ENCODE measurements around the gene ABCG1. TPM values are rescaled to one million over a fixed set of nuclear protein-coding genes. Genes with fewer than 3 reads are reported as not detected.

Gene ABCG1
- polyA plus RNA-seq, 1 donor from 2014 or later, result 14.2 TPM

DNA sequence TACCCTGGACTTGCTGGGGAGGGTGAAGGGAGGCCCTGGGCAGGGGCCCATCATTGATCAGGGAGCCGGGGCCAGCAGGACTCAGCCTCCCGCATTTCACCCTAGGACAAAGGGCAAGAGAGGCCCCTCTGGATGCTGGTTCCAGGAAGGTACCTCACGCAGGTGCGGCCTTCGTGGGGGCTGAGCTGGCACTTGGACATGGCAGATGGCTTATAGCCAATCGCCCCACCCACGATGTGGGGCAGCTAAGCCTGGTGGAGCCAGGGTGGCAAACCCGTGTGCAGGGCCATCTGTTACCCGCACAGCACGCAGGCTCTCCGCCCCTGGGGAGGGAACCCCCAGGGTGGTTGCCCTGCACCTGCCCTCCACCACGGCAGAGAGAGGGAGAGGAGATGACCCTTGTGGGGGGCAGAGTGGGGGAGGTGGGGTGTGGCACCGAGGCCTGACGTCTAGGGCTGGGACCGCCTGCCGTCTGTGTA lies 93.7 kb downstream of the ABCG1 start:
- Histone ChIP-seq H3K9ac (ENCODE audit: low read length) (no peak overlapping the region), H3K27me3 (ENCODE audit: insufficient read depth, low read depth, low read length) (no peaks in the 10 kb centered on the region), H3K27ac (ENCODE audit: low read length) (no peak overlapping the region), H3K9me3 (ENCODE audit: low read length) (no peaks in the 10 kb centered on the region), H3K9me2 (ENCODE audit: insufficient read depth, low read length) (no peaks in the 10 kb centered on the region), H3K4me2 (ENCODE audit: low read length) (no peak overlapping the region), H3K4me3 (ENCODE audit: low read length) (no peak overlapping the region), H3F3A (ENCODE audit: insufficient read depth, low read length, poor library complexity, severe bottlenecking) (no peaks in the 10 kb centered on the region), H3K79me2 (replicated peaks; ENCODE audit: insufficient read depth, low read length) (no peaks in the 10 kb centered on the region), H4K20me1 (ENCODE audit: insufficient read depth) (no peaks in the 10 kb centered on the region), H2AFZ (ENCODE audit: low read depth, low read length) (no peak overlapping the region), H3K36me3 (ENCODE audit: insufficient read depth, low read length) (no peaks in the 10 kb centered on the region)
- TF ChIP-seq SMC3 (conservative IDR thresholded peaks at IDR 0.05; ENCODE audit: poor library complexity), result no peak
- no peak for TF ChIP-seq EP300 (conservative IDR thresholded peaks at IDR 0.05; ENCODE audit: poor library complexity, severe bottlenecking)
- TF ChIP-seq TAF1 (IDR thresholded peaks at IDR 0.05; ENCODE audit: low read depth), result no peak
- TF ChIP-seq, protein P1, sequence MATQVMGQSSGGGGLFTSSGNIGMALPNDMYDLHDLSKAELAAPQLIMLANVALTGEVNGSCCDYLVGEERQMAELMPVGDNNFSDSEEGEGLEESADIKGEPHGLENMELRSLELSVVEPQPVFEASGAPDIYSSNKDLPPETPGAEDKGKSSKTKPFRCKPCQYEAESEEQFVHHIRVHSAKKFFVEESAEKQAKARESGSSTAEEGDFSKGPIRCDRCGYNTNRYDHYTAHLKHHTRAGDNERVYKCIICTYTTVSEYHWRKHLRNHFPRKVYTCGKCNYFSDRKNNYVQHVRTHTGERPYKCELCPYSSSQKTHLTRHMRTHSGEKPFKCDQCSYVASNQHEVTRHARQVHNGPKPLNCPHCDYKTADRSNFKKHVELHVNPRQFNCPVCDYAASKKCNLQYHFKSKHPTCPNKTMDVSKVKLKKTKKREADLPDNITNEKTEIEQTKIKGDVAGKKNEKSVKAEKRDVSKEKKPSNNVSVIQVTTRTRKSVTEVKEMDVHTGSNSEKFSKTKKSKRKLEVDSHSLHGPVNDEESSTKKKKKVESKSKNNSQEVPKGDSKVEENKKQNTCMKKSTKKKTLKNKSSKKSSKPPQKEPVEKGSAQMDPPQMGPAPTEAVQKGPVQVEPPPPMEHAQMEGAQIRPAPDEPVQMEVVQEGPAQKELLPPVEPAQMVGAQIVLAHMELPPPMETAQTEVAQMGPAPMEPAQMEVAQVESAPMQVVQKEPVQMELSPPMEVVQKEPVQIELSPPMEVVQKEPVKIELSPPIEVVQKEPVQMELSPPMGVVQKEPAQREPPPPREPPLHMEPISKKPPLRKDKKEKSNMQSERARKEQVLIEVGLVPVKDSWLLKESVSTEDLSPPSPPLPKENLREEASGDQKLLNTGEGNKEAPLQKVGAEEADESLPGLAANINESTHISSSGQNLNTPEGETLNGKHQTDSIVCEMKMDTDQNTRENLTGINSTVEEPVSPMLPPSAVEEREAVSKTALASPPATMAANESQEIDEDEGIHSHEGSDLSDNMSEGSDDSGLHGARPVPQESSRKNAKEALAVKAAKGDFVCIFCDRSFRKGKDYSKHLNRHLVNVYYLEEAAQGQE (IDR thresholded peaks at IDR 0.05; ENCODE audit: borderline replicate concordance), result no peak
- TF ChIP-seq POLR2AphosphoS5 (IDR thresholded peaks at IDR 0.05), result no peak
- TF ChIP-seq, protein P2, sequence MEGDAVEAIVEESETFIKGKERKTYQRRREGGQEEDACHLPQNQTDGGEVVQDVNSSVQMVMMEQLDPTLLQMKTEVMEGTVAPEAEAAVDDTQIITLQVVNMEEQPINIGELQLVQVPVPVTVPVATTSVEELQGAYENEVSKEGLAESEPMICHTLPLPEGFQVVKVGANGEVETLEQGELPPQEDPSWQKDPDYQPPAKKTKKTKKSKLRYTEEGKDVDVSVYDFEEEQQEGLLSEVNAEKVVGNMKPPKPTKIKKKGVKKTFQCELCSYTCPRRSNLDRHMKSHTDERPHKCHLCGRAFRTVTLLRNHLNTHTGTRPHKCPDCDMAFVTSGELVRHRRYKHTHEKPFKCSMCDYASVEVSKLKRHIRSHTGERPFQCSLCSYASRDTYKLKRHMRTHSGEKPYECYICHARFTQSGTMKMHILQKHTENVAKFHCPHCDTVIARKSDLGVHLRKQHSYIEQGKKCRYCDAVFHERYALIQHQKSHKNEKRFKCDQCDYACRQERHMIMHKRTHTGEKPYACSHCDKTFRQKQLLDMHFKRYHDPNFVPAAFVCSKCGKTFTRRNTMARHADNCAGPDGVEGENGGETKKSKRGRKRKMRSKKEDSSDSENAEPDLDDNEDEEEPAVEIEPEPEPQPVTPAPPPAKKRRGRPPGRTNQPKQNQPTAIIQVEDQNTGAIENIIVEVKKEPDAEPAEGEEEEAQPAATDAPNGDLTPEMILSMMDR (IDR thresholded peaks at IDR 0.05; ENCODE audit: poor library complexity, severe bottlenecking), result no peak
- no peak for TF ChIP-seq RAD21 (conservative IDR thresholded peaks at IDR 0.05)
- TF ChIP-seq EZH2 (IDR thresholded peaks at IDR 0.05; ENCODE audit: borderline replicate concordance, insufficient read depth, low read length, poor library complexity, severe bottlenecking), result no peak
- TF ChIP-seq MXI1 (conservative IDR thresholded peaks at IDR 0.05; ENCODE audit: poor library complexity, severe bottlenecking), result no peak

DNA sequence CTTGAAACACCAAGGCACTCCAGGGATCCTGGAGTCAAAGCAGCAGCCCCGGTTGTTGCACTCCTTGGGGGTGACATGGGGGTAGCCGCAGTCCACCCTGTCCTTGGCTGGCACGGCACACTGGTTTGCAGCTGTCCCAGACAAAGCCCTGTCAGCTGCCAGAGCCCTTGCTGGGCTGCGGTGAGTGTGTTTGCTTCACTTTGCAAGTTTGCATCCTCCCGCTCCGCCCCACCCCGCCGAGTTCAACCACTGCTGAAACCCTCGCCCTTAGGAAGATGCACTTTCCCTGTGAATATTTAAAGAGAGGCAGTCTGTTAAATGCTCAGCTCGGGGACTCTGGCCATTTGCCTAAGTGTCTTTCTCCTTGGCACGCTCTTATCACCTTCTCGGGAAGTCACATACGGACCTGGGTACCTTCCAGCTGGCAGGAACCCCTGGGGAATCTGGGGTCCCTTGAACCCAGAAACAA lies 94.6 kb downstream of the ABCG1 start:
- no peak overlapping the region for H3K9ac ChIP-seq (ENCODE audit: low read length)
- no peaks in the 10 kb centered on the region for H3K27me3 ChIP-seq (ENCODE audit: insufficient read depth, low read depth, low read length)
- no peak overlapping the region for H3K27ac ChIP-seq (ENCODE audit: low read length)
- no peak overlapping the region for H3K4me3 ChIP-seq (ENCODE audit: low read length)
- H3K9me2 ChIP-seq (ENCODE audit: insufficient read depth, low read length), result no peaks in the 10 kb centered on the region
- H2AFZ ChIP-seq (ENCODE audit: low read depth, low read length), result no peak overlapping the region
- H3F3A ChIP-seq (ENCODE audit: insufficient read depth, low read length, poor library complexity, severe bottlenecking), result no peaks in the 10 kb centered on the region
- H3K9me3 ChIP-seq (ENCODE audit: low read length), result no peaks in the 10 kb centered on the region
- H4K20me1 ChIP-seq (ENCODE audit: insufficient read depth), result no peaks in the 10 kb centered on the region
- no peak for TF ChIP-seq POLR2AphosphoS5 (IDR thresholded peaks at IDR 0.05)
- no peak for TF ChIP-seq SMC3 (conservative IDR thresholded peaks at IDR 0.05; ENCODE audit: poor library complexity)
- TF ChIP-seq, protein P1 (IDR thresholded peaks at IDR 0.05; ENCODE audit: borderline replicate concordance), result no peak
- no peak for TF ChIP-seq EP300 (conservative IDR thresholded peaks at IDR 0.05; ENCODE audit: poor library complexity, severe bottlenecking)
- TF ChIP-seq, protein P2 (IDR thresholded peaks at IDR 0.05; ENCODE audit: poor library complexity, severe bottlenecking), result no peak
- no peak for TF ChIP-seq MXI1 (conservative IDR thresholded peaks at IDR 0.05; ENCODE audit: poor library complexity, severe bottlenecking)
- H3K79me2 ChIP-seq (replicated peaks; ENCODE audit: insufficient read depth, low read length), result no peaks in the 10 kb centered on the region
- no peaks in the 10 kb centered on the region for H3K36me3 ChIP-seq (ENCODE audit: insufficient read depth, low read length)
- no peak overlapping the region for H3K4me2 ChIP-seq (ENCODE audit: low read length)
